Astrocyte of the spinal cord (primary cell): Measurements from ENCODE around the gene PPP1R13B.
"Not testable (repeated sequence)": the region's sequence is repeated elsewhere in the genome, so short reads cannot be mapped to it uniquely, and the experiment has no call there.

Source experiments
- DNase-seq: peaks from one replicate; pipeline ENCODE4 v3.0.0; 2011; ENCODE audit warnings: low read depth, low spot score
- H3K4me3 ChIP-seq: 2 replicates; pipeline ENCODE4 v1.5.1; 2011; ENCODE audit warnings: low read depth, mild to moderate bottlenecking, low read length, moderate library complexity
- CTCF ChIP-seq: IDR thresholded peaks from 2 replicates; pipeline ENCODE4 v1.5.1; 2012; ENCODE audit warnings: low read depth, mild to moderate bottlenecking, low read length, inconsistent platforms
- in situ Hi-C: cut with HindIII; loops from 2 replicates; pipeline ENCODE4 v1.10.0; 2017; ENCODE audit warnings: low sequenced_read_pairs

Gene PPP1R13B

GRCh38 chr14:103793192-103793591, 54.2 kb downstream of the PPP1R13B start:
- H3K4me3 ChIP-seq, DNase-seq, in situ Hi-C loops: not testable (repeated sequence)
- TF ChIP-seq CTCF, result peak; percentile 32

- TF ChIP-seq CTCF, result no peak
- in situ Hi-C loops, result no loop called here
- DNase-seq, result no peak
- H3K4me3 ChIP-seq, result no peak overlapping the region
These were observed 59.3 kb downstream of the PPP1R13B start for GRCh38 chr14:103788086-103788485.

GRCh38 chr14:103782376-103782775, 65.0 kb downstream of the PPP1R13B start:
- TF ChIP-seq CTCF, result no peak
- no peak overlapping the region for H3K4me3 ChIP-seq
- in situ Hi-C loops, result no loop called here
- no peak for DNase-seq

- H3K4me3 ChIP-seq, DNase-seq, in situ Hi-C loops: not testable (repeated sequence)
These were observed 71.1 kb downstream of the PPP1R13B start for GRCh38 chr14:103776319-103776718.

GRCh38 chr14:103775506-103775905, 71.9 kb downstream of the PPP1R13B start:
- no peak for TF ChIP-seq CTCF
- no peak overlapping the region for H3K4me3 ChIP-seq
- DNase-seq, result no peak
- in situ Hi-C loops, result no loop called here

GRCh38 chr14:103773521-103773920, 73.9 kb downstream of the PPP1R13B start:
- in situ Hi-C loops, result no loop called here
- no peak for TF ChIP-seq CTCF
- no peak for DNase-seq
- H3K4me3 ChIP-seq, result no peak overlapping the region

- DNase-seq, result no peak
- H3K4me3 ChIP-seq, result no peak overlapping the region
- in situ Hi-C loops, result no loop called here
- no peak for TF ChIP-seq CTCF
These were observed 75.2 kb downstream of the PPP1R13B start for GRCh38 chr14:103772078-103772712.
